ENCODE measurements around the gene MRTFB.

- TF ChIP-seq CTCF (IDR thresholded peaks at IDR 0.05; ENCODE audit: borderline replicate concordance, extremely low read depth, low read length, poor library complexity, severe bottlenecking) (no peak), EZH2 (IDR thresholded peaks at IDR 0.05; ENCODE audit: borderline replicate concordance, low read depth, low read length, severe bottlenecking) (no peak)
These were observed 128.5 kb downstream of the MRTFB start for GRCh38 chr16:14199624-14200023.
